Central memory CD8-positive, alpha-beta T cell (primary cell): Measurements from ENCODE around the gene MEF2C.

ENCODE experiments used
- ATAC-seq: fragments of 150-1000 bp; cut with Tn5 transposase; replicated peaks from 2 replicates; pipeline ENCODE4 v1.10.0; 2022; ENCODE audit warnings: mild to moderate bottlenecking, moderate FRiP score, moderate number of reproducible peaks; ENCODE audit not compliant: poor library complexity, severe bottlenecking; ENCODE audit errors: extremely low read depth
- DNase-seq, 2 donors: peaks; one replicate each; pipeline ENCODE4 v3.0.0; 2021; ENCODE audit warnings: low spot score in 2 of 2
- H3K27ac Mint-ChIP-seq: one replicate; pipeline ENCODE4 v1.8.0; 2022; ENCODE audit warnings: low read depth, mild to moderate bottlenecking, moderate library complexity, mixed read lengths
- H3K27me3 Mint-ChIP-seq: one replicate; pipeline ENCODE4 v1.8.0; 2022; ENCODE audit warnings: mixed read lengths
- H3K36me3 Mint-ChIP-seq: one replicate; pipeline ENCODE4 v1.8.0; 2022; ENCODE audit warnings: mild to moderate bottlenecking, moderate library complexity, mixed read lengths; ENCODE audit not compliant: insufficient read depth
- H3K4me1 Mint-ChIP-seq: one replicate; pipeline ENCODE4 v1.8.0; 2022; ENCODE audit warnings: mixed read lengths
- H3K4me3 Mint-ChIP-seq: one replicate; pipeline ENCODE4 v1.8.0; 2022; ENCODE audit warnings: mild to moderate bottlenecking, moderate library complexity, mixed read lengths
- H3K9me3 Mint-ChIP-seq: one replicate; pipeline ENCODE4 v1.8.0; 2022; ENCODE audit warnings: mixed read lengths

Gene MEF2C

DNA sequence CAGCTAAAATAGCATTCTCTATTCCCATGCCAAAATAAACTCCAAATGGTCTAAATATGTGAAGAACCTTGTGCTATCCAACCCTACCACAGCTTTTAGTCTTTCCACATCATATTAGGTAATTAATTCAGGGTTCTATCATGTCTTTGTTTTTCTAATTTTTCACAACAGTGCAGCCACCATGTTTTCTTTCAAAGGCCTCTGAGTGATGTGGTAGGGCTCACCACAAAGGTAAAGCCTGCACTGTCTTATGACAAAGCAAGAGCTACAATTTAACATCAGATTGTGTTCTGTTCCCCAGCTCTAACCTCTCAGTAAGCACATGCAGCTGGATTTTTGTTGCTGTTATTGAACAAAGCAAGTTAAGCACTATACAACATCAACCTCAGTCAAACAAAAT is 52.4 kb downstream of the MEF2C start:
- H3K27me3 Mint-ChIP-seq = no peaks in the 10 kb centered on the region
- ATAC-seq = no peak
- no peak overlapping the region for H3K4me3 Mint-ChIP-seq
- H3K9me3 Mint-ChIP-seq = no peaks in the 10 kb centered on the region
- DNase-seq = no peak
- no peak overlapping the region for H3K27ac Mint-ChIP-seq
- H3K36me3 Mint-ChIP-seq = peaks cover 2% of the 10 kb centered on the region
- H3K4me1 Mint-ChIP-seq = no peaks in the 10 kb centered on the region

GRCh38 chr5:88829775-88830174 is 53.2 kb downstream of the MEF2C start:
- no peaks in the 10 kb centered on the region for H3K4me1 Mint-ChIP-seq
- no peak for ATAC-seq
- H3K4me3 Mint-ChIP-seq = no peak overlapping the region
- no peak for DNase-seq
- H3K27me3 Mint-ChIP-seq = no peaks in the 10 kb centered on the region
- peaks cover 2% of the 10 kb centered on the region for H3K36me3 Mint-ChIP-seq
- no peaks in the 10 kb centered on the region for H3K9me3 Mint-ChIP-seq
- no peak overlapping the region for H3K27ac Mint-ChIP-seq

DNA sequence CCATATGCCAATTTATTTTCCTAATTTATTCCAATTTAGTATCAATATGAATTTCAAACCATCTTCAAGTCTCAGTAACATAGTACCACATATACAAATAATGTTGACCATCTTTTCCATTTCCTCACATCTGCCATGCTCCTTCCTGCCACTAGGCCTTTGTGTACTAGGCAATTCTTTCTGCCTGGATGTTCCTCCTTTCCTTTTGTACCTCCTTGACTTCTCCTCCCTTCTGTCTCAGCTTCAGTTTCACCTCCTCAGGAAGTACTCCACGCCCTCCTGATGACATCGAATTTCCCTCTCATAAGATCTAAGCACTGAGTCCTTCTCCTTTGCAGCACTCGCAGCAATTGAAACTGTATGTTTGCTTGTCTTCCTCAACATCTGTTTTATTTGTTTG is 53.9 kb downstream of the MEF2C start:
- H3K27ac Mint-ChIP-seq = no peak overlapping the region
- no peaks in the 10 kb centered on the region for H3K4me1 Mint-ChIP-seq

GRCh38 chr5:88827997-88828396 is 55.0 kb downstream of the MEF2C start:
- H3K36me3 Mint-ChIP-seq = peaks cover 2% of the 10 kb centered on the region
- H3K4me3 Mint-ChIP-seq = no peak overlapping the region
- H3K27me3 Mint-ChIP-seq = no peaks in the 10 kb centered on the region
- no peaks in the 10 kb centered on the region for H3K9me3 Mint-ChIP-seq
- peak; percentile 29 for ATAC-seq
- no peak overlapping the region for H3K27ac Mint-ChIP-seq
- H3K4me1 Mint-ChIP-seq = no peaks in the 10 kb centered on the region
- no peak for DNase-seq

More for the DNA sequence above, 53.9 kb downstream of the MEF2C start:
- peaks cover 2% of the 10 kb centered on the region for H3K36me3 Mint-ChIP-seq
- no peaks in the 10 kb centered on the region for H3K27me3 Mint-ChIP-seq
- H3K9me3 Mint-ChIP-seq = no peaks in the 10 kb centered on the region
- no peak overlapping the region for H3K4me3 Mint-ChIP-seq
- no peak for DNase-seq
- no peak for ATAC-seq

GRCh38 chr5:88826646-88827585 is 56.1 kb downstream of the MEF2C start:
- peak; percentile 66 for ATAC-seq
- H3K9me3 Mint-ChIP-seq = no peaks in the 10 kb centered on the region
- H3K4me1 Mint-ChIP-seq = no peaks in the 10 kb centered on the region
- no peaks in the 10 kb centered on the region for H3K27me3 Mint-ChIP-seq
- DNase-seq = no peak
- no peak overlapping the region for H3K27ac Mint-ChIP-seq
- H3K36me3 Mint-ChIP-seq = no peaks in the 10 kb centered on the region
- H3K4me3 Mint-ChIP-seq = no peak overlapping the region

DNA sequence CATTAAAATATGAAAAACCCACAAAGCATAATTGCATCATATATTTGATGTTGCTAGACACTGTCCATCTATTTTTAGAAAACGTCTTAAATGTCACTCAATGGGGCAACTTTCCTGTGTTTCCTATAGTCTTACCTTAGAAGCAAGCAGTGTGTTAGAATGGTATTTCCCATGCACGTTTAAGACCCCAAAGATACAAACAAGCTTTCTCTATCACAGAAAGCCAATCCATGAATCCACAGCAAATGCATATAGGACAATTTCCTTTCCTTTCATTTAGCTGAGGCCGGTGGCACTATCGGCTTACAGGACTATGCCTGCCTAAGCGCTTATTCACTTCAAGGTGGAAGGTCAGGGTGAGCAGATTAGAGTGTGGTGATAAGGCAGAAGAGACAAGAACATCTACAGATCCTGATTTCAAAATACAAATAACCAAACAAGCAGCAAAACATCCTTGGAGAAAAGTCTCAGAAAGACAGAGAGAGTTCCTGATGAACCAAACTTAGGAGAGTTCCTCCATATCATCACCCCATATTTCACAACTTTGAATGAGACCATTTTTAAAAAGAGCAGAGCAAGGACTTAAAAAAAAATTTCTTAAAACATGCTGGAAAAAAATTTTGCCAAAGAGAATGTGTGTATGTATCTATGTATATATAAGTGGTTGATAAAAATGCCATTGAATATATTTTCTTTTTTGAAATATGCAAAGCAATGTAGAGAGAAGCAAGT is 57.2 kb downstream of the MEF2C start:
- Mint-ChIP-seq H3K9me3 (no peaks in the 10 kb centered on the region), H3K4me3 (no peak overlapping the region), H3K27me3 (no peaks in the 10 kb centered on the region), H3K36me3 (no peaks in the 10 kb centered on the region), H3K4me1 (no peaks in the 10 kb centered on the region), H3K27ac (no peak overlapping the region)
- ATAC-seq = no peak
- no peak for DNase-seq

DNA sequence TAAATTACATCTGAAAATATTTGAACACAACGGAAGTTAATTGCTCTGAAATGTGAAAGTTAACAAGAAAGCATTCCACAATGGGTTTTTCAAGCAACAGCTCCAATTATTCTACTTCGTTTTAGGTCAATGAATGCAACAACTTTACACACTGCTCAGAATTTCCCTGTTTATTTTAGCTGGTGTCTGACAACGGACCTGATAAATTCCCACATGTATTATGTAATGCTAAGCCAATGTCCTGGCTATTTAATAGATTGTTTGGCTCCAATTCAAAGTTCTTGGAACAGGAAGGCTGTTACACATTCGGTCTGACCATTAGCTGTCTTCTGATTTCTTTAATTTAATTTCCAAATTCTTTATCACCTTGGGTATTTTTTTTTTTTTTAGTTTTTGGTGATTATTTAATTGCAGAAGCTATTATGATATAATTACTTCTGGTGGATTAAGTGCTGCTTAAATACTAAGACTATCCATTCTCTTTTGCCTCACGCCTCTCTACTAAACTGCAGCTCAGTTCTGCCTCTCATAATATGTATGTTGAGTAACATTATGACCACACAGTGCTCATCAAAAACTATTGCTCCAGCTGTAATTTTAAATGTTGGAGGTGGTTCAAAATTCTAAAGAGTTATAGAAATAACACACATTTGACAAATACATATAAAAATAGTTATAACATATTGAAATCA is 57.9 kb downstream of the MEF2C start:
- H3K27ac Mint-ChIP-seq = no peak overlapping the region
- no peak for ATAC-seq
- no peaks in the 10 kb centered on the region for H3K4me1 Mint-ChIP-seq

DNA sequence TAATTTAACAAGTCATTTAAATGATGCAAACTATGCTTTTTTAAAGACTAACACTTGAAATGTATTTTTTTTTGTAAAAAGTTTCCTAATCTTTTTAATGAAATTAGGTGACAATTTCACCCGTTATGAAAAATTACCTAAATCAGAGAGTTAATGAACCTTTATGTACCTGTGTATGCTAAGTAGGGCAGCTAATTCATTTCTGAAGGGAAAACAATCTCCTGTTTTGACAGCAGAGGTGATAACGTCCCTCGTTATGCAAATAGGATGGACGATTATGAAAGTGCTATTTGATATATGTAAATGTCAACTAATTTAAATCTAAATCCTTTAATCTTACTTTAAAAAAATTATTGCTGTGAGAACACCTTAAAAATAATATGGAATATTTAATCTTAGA is 58.8 kb downstream of the MEF2C start:
- Mint-ChIP-seq H3K4me1 (no peaks in the 10 kb centered on the region), H3K27ac (no peak overlapping the region), H3K36me3 (no peaks in the 10 kb centered on the region), H3K27me3 (no peaks in the 10 kb centered on the region), H3K9me3 (no peaks in the 10 kb centered on the region), H3K4me3 (no peak overlapping the region)
- ATAC-seq (no peak), DNase-seq (no peak)

More for the DNA sequence above, 57.9 kb downstream of the MEF2C start:
- H3K27me3 Mint-ChIP-seq = no peaks in the 10 kb centered on the region
- H3K4me3 Mint-ChIP-seq = no peak overlapping the region
- no peak for DNase-seq
- H3K9me3 Mint-ChIP-seq = no peaks in the 10 kb centered on the region
- no peaks in the 10 kb centered on the region for H3K36me3 Mint-ChIP-seq

- Mint-ChIP-seq H3K4me3 (no peak overlapping the region), H3K9me3 (no peaks in the 10 kb centered on the region), H3K4me1 (no peaks in the 10 kb centered on the region), H3K36me3 (no peaks in the 10 kb centered on the region), H3K27ac (no peak overlapping the region), H3K27me3 (no peaks in the 10 kb centered on the region)
- ATAC-seq (no peak), DNase-seq (no peak)
Observed at GRCh38 chr5:88823201-88823600, 59.8 kb downstream of the MEF2C start.

DNA sequence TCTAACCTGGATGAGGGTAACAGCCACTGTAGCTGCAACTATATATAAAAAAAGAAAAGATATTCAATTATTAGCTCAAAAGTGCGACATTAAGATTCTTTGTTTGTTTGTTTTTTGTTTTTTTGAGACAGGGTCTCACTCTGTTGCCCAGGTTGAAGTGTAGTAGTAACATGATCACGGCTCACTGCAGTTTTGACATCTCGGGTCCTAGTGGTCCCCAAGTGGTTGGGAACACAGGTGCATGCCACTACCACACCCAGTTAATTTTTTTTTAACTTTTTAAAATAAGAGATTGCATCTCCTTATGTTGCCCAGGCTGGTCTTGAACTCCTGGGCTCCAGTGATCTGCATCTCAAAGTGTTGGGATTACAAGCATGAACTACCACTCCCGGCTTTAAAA is 61.8 kb downstream of the MEF2C start:
- ATAC-seq = no peak
- Mint-ChIP-seq H3K4me1 (no peaks in the 10 kb centered on the region), H3K36me3 (no peaks in the 10 kb centered on the region), H3K27ac (no peak overlapping the region), H3K9me3 (no peaks in the 10 kb centered on the region), H3K27me3 (no peaks in the 10 kb centered on the region), H3K4me3 (no peak overlapping the region)
- DNase-seq = no peak

- DNase-seq (no peak), ATAC-seq (no peak)
- Mint-ChIP-seq H3K9me3 (no peaks in the 10 kb centered on the region), H3K4me1 (no peaks in the 10 kb centered on the region), H3K27me3 (no peaks in the 10 kb centered on the region), H3K36me3 (no peaks in the 10 kb centered on the region), H3K4me3 (no peak overlapping the region), H3K27ac (no peak overlapping the region)
Observed at GRCh38 chr5:88820581-88820980, 62.4 kb downstream of the MEF2C start.

- Mint-ChIP-seq H3K4me3 (no peak overlapping the region), H3K27ac (no peak overlapping the region), H3K4me1 (no peaks in the 10 kb centered on the region), H3K9me3 (no peaks in the 10 kb centered on the region), H3K27me3 (no peaks in the 10 kb centered on the region), H3K36me3 (no peaks in the 10 kb centered on the region)
- no peak for ATAC-seq
- no peak for DNase-seq
Observed at GRCh38 chr5:88819301-88819999, 63.5 kb downstream of the MEF2C start.
